Gastroesophageal sphincter (tissue), 4 donors: ENCODE measurements around the gene SMIM13. TPM values are rescaled to one million over a fixed set of nuclear protein-coding genes. Genes with fewer than 3 reads are reported as not detected.

ENCODE experiments used
- ATAC-seq: fragments of 150-250 bp; one replicate; pipeline ENCODE4 v1.9.1; 2016; ENCODE audit warnings: mild to moderate bottlenecking, moderate library complexity
- H3K27ac ChIP-seq, 4 donors: fragments of 200-600 bp; sonication (generic) in 3 of 4; 1 replicate in 3 of 4; 2 replicates in 1 of 4; pipeline ENCODE4 v1.5.1; 2016 to 2019
- H3K27me3 ChIP-seq: fragments of 200-600 bp; sonication (generic); one replicate; pipeline ENCODE4 v1.5.1; 2019
- H3K36me3 ChIP-seq, 2 donors: fragments of 200-600 bp; sonication (generic); one replicate each; pipeline ENCODE4 v1.5.1; 2019; ENCODE audit warnings: control low read depth in 1 of 2
- H3K4me1 ChIP-seq, 3 donors: fragments of 200-600 bp; sonication (generic); 1 replicate in 2 of 3; 2 replicates in 1 of 3; pipeline ENCODE4 v1.5.1; 2016 to 2019; ENCODE audit warnings: control low read depth in 2 of 3
- H3K4me3 ChIP-seq, 2 donors: fragments of 200-600 bp; sonication (generic); one replicate each; pipeline ENCODE4 v1.5.1; 2019; ENCODE audit warnings: mild to moderate bottlenecking in 1 of 2, moderate library complexity in 1 of 2
- H3K9me3 ChIP-seq, 3 donors: fragments of 200-600 bp; sonication (generic); one replicate each; pipeline ENCODE4 v1.5.1; 2017 to 2019; ENCODE audit warnings: control low read depth in 2 of 3
- CTCF ChIP-seq, 4 experiments: fragments of 200-600 bp in 2 of 4; fragments of 450-650 bp in 2 of 4; sonication (generic) in 1 of 4; IDR thresholded peaks; one replicate each; pipeline ENCODE4 v1.5.1; 2017 to 2019; ENCODE audit warnings: antibody characterized with exemption in 4 of 4, mild to moderate bottlenecking in 2 of 4, moderate library complexity in 2 of 4
- EP300 ChIP-seq: sonication (generic); formaldehyde crosslinking; IDR thresholded peaks from one replicate; pipeline ENCODE4 v1.6.1; 2017; ENCODE audit warnings: antibody characterized with exemption, mild to moderate bottlenecking
- POLR2A ChIP-seq, 2 donors: fragments of 450-650 bp; IDR thresholded peaks; one replicate each; pipeline ENCODE4 v1.6.1; 2017; ENCODE audit warnings: antibody characterized with exemption in 2 of 2, mild to moderate bottlenecking in 2 of 2, moderate library complexity in 1 of 2
- POLR2AphosphoS5 ChIP-seq: sonication (generic); formaldehyde crosslinking; IDR thresholded peaks from one replicate; pipeline ENCODE4 v1.6.1; 2017; ENCODE audit warnings: antibody characterized with exemption
- WGBS, 2 donors: methylation state at CpG; one replicate each; pipeline ENCODE4 v1.1.5; 2018; ENCODE audit warnings: low coverage in 1 of 2; 5-methylcytosine and 5-hydroxymethylcytosine counted together
- total RNA-seq, 4 donors: library from RNA; depleted of rRNA; stranded (reverse); fragments of >200 nt; gene quantifications; one replicate each; pipeline ENCODE4 v1.1.0, GENCODE V29; 2016

Gene SMIM13
- total RNA-seq, 4 donors from 2014 or later: 8.3 to 13.5 (median 12.5) TPM

DNA sequence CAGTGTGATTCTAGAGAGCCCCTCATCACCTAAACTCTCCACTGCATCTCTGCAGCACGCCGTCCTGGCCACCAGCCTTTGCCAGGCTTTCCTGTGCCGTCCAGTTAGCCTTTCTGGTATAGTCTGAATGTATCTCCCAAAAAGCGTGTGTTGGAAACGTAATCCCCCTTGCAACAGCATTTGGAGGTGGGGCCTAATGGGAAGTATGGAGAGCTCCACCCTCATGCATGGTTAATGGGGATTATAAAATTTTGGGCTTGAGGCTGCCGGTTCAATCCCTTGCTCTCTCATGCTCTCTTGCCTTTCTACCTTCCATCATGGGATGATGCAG, 85.4 kb downstream of the SMIM13 start:
- Histone ChIP-seq H3K9me3 (peaks cover 0 to 3% (median 0%) of the 10 kb centered on the region in 3 donors), H3K4me1 (no peaks in the 10 kb centered on the region), H3K27me3 (no peaks in the 10 kb centered on the region), H3K27ac (no peak overlapping the region), H3K4me3 (no peak overlapping the region), H3K36me3 (peaks cover 0 to 4% of the 10 kb centered on the region in 2 donors)
- TF ChIP-seq CTCF (IDR thresholded peaks at IDR 0.05) (no peak), POLR2AphosphoS5 (no peak), EP300 (no peak), POLR2A (IDR thresholded peaks at IDR 0.05) (no peak)
- 62 to 67% methylated on average over 3 to 6 of the region's 6 CpGs for WGBS, 2 donors
- no peak for ATAC-seq

DNA sequence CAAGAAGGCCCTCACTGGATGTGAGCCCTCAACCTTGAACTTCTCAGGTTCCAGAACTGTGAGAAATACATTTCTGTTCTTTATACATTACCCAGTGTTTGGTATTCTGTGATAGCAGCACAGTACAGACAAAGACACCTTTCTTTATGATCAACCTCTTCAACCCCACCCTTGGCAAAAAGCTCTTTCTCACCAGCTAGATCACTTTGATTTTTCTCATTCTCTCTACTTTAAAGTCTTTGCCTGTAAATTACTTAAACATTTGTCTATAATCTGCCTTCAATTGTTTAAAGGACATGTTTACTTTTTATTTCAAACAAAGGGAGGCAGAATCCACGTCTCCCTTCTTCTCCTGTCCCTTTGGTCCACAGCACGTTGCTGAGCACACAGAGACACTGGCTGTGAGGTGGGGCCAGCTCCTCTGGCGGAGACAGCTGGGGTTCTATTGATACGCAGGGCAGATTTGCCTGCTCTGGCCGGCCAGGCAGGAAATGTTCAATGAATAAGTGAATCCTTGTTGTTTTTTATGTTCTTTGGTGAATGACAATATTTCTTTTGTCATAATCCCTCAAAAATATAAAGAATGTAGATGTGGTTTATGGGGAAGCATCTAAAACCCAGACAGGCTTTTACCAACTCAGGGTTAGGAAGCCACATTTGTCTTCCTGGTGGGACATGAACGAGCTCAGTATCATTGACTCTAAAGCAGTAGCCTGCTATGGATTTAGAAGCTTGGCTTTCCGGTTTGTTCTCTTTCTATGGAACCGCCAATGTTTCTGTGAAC, 86.0 kb downstream of the SMIM13 start:
- H3K4me3 ChIP-seq: no peak overlapping the region
- H3K9me3 ChIP-seq: peaks cover 0 to 3% (median 0%) of the 10 kb centered on the region in 3 donors
- no peaks in the 10 kb centered on the region for H3K27me3 ChIP-seq
- no peaks in the 10 kb centered on the region for H3K4me1 ChIP-seq
- no peak overlapping the region for H3K27ac ChIP-seq
- 69 to 75% methylated on average over 5 to 8 of the region's 8 CpGs for WGBS, 2 donors
- H3K36me3 ChIP-seq: peaks cover 0 to 10% of the 10 kb centered on the region in 2 donors
- ATAC-seq: no peak
- TF ChIP-seq EP300 (no peak), POLR2AphosphoS5 (no peak), POLR2A (IDR thresholded peaks at IDR 0.05) (no peak), CTCF (IDR thresholded peaks at IDR 0.05) (no peak)

DNA sequence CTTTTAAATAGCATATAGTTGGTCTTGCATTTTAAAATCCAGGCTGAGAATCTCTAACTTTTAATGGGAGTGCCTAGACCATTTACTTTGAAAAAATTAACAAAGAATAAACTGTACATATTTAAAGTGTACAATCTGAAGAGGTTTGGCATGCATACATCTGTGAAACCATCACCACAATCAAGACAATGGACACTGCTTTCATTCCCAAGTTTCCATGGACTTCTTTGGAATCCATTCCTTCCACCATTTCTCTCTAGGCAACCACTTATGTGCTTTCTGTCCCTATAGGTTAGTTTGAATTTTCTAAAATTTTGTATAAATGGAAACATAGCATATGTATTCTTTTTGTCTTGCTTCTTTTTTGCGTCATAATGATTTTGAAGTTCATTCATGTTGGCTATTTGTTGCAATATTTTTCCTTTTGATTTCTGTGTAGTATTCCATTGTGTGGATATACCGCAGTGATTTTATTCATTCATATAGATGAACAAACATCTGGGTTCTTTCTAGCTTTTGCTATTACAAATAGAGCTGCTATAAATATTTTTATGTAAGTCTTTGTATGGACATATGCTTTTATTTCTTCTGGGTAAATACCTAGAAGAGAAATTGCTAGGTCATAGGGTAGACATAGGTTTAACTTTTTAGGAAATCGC, 88.0 kb downstream of the SMIM13 start:
- TF ChIP-seq POLR2A (IDR thresholded peaks at IDR 0.05) (no peak), CTCF (IDR thresholded peaks at IDR 0.05) (no peak), POLR2AphosphoS5 (no peak), EP300 (no peak)
- 95 to 100% methylated on average over 3 of the region's 3 CpGs for WGBS, 2 donors
- Histone ChIP-seq H3K27ac (no peak overlapping the region), H3K36me3 (peaks cover 0 to 30% of the 10 kb centered on the region in 2 donors), H3K27me3 (no peaks in the 10 kb centered on the region), H3K4me3 (no peak overlapping the region), H3K4me1 (peaks cover 0 to 11% (median 0%) of the 10 kb centered on the region in 3 donors), H3K9me3 (peaks cover 0 to 3% (median 0%) of the 10 kb centered on the region in 3 donors)
- no peak for ATAC-seq

DNA sequence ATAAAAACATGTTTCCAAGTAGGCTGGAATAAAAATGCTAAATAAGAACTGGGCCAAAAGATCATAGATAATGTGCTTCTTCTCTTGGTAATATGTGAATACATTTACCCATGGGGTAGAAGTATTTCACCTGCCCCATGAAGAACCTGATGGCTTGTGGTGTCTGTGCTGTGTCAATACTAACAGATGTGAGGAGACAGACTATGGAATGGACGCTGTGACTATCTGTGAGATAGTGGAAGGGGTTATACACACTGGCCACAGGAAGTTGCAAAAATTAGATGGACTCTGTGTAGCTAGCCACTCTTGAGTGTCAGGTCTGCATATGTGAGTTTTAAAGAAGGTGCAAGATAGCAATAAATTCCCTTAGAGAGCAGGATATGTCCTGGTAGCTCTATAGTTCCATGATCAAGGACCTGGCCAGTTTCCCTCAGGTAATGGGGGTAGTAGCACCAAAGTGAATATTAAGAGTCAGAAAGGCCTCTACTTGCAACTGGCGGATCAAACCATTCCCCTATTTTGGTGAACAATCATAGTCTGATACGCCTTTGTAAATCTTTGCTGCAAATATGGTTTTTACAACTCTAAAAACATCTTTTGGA, 90.2 kb downstream of the SMIM13 start:
- Histone ChIP-seq H3K27me3 (no peaks in the 10 kb centered on the region), H3K4me3 (no peak overlapping the region), H3K27ac (no peak overlapping the region), H3K4me1 (peaks cover 0 to 11% (median 0%) of the 10 kb centered on the region in 3 donors), H3K36me3 (peaks cover 0 to 52% of the 10 kb centered on the region in 2 donors), H3K9me3 (peaks cover 0 to 3% (median 0%) of the 10 kb centered on the region in 3 donors)
- no peak for ATAC-seq
- WGBS, 2 donors: 85 to 100% methylated on average over 2 to 3 of the region's 3 CpGs
- TF ChIP-seq POLR2A (IDR thresholded peaks at IDR 0.05) (no peak), EP300 (no peak), CTCF (IDR thresholded peaks at IDR 0.05) (no peak), POLR2AphosphoS5 (no peak)
